HCT116 (cell line): Measurements from ENCODE around the gene CATSPERD. TPM values are rescaled to one million over a fixed set of nuclear protein-coding genes. Genes with fewer than 3 reads are reported as not detected.
A peak's percentile ranks its signal among the peaks of the same experiment; 100 is the strongest.

Source experiments
- ATAC-seq: fragments of 200-7000 bp; cut with Tn5 transposase; 2 replicates; pipeline ENCODE4 v1.9.1; 2020; ENCODE audit warnings: mild to moderate bottlenecking, moderate library complexity
- BruUV-seq: library from RNA; stranded (reverse); fragments of 400-500 nt; replicated peaks from 2 replicates; lab custom pipeline; 2021; lab: Mats Ljungman, UMichigan
- CTCF ChIA-PET: fragments of 300-600 bp; sonication (Branson Sonifier 250); formaldehyde crosslinking; loops from one replicate; lab custom pipeline; 2021; ENCODE audit warnings: antibody characterized with exemption; lab: Charles Lee
- POLR2A ChIA-PET: fragments of 300-600, 350-600 bp; sonication (Branson Sonifier 250); formaldehyde crosslinking; loops from one replicate; lab custom pipeline; 2021; ENCODE audit warnings: antibody characterized with exemption; lab: Charles Lee
- RAD21 ChIA-PET, 2 experiments: fragments of 300-600 bp; sonication (Branson Sonifier 250); formaldehyde crosslinking; loops; one replicate each; lab custom pipeline; 2023; ENCODE audit warnings: low total read pairs in 2 of 2; ENCODE audit not compliant: uncharacterized antibody in 2 of 2, unreplicated experiment in 2 of 2, low non-redundant PET in 1 of 2; lab: Charles Lee
- DNase-seq: peaks from one replicate; pipeline ENCODE4 v3.0.0-alpha.2; 2010; ENCODE audit warnings: low read depth, low spot score
- H2AFZ ChIP-seq: fragments of 200-600 bp; shearing (Covaris generic), sonication (generic); 2 replicates; pipeline ENCODE4 v1.6.1; 2017; ENCODE audit warnings: low read depth, mixed run types, mixed read lengths, antibody characterized with exemption, low read length; ENCODE audit not compliant: poor library complexity, severe bottlenecking
- H3K27ac ChIP-seq: 2 replicates; pipeline ENCODE4 v1.5.1; 2012; ENCODE audit warnings: low read depth, low read length
- H3K27me3 ChIP-seq: fragments of 200-600 bp; sonication (generic); 2 replicates; pipeline ENCODE4 v1.6.1; 2016; ENCODE audit warnings: mixed run types, low read length, mixed read lengths; ENCODE audit not compliant: insufficient read depth
- H3K36me3 ChIP-seq, 2 experiments: fragments of 200-500 bp in 1 of 2; fragments of 200-600 bp in 1 of 2; sonication (Bioruptor generic) in 1 of 2; sonication (generic) in 1 of 2; 2 replicates each; pipeline versions ENCODE4 v1.5.1 to v1.6.1; 2014 to 2016; ENCODE audit warnings: low read length in 2 of 2, inconsistent platforms in 1 of 2, mixed read lengths in 1 of 2, mixed run types in 1 of 2; ENCODE audit not compliant: insufficient read depth in 2 of 2, control insufficient read depth in 1 of 2
- H3K4me1 ChIP-seq, 2 experiments: fragments of 200-600 bp in 1 of 2; sonication (generic) in 1 of 2; 2 replicates each; pipeline versions ENCODE4 v1.5.1 to v1.6.1; 2012 to 2017; ENCODE audit warnings: low read length in 2 of 2, inconsistent platforms in 1 of 2, mild to moderate bottlenecking in 1 of 2, mixed read lengths in 1 of 2, mixed run types in 1 of 2, moderate library complexity in 1 of 2; ENCODE audit not compliant: insufficient read depth in 2 of 2, control insufficient read depth in 1 of 2
- H3K4me2 ChIP-seq: fragments of 200-600 bp; sonication (generic); 2 replicates; pipeline ENCODE4 v1.6.1; 2017; ENCODE audit warnings: mixed run types, low read length, mixed read lengths
- H3K4me3 ChIP-seq, 2 experiments: fragments of 200-600 bp in 1 of 2; sonication (generic) in 1 of 2; replicated peaks in 1 of 2; 2 replicates each; pipeline ENCODE4 v1.5.1; 2011 to 2016; ENCODE audit warnings: low read length in 2 of 2, control low read depth in 1 of 2, low read depth in 1 of 2, mild to moderate bottlenecking in 1 of 2, mixed read lengths in 1 of 2, mixed run types in 1 of 2
- H3K79me2 ChIP-seq: fragments of 200-600 bp; sonication (generic); 2 replicates; pipeline ENCODE4 v1.6.1; 2017; ENCODE audit warnings: mild to moderate bottlenecking, mixed run types, low read length, moderate library complexity, mixed read lengths; ENCODE audit not compliant: insufficient read depth
- H3K9ac ChIP-seq: fragments of 200-600 bp; sonication (generic); 2 replicates; pipeline ENCODE4 v1.6.1; 2016; ENCODE audit warnings: low read length, mixed read lengths
- H3K9me2 ChIP-seq: fragments of 200-600 bp; sonication (generic), shearing (Covaris generic); 2 replicates; pipeline ENCODE4 v1.6.1; 2017; ENCODE audit warnings: mixed run types, mild to moderate bottlenecking, moderate library complexity; ENCODE audit not compliant: insufficient read depth
- H3K9me3 ChIP-seq, 2 experiments: fragments of 200-500 bp in 1 of 2; fragments of 200-600 bp in 1 of 2; sonication (Bioruptor generic) in 1 of 2; sonication (generic) in 1 of 2; 2 replicates each; pipeline ENCODE4 v1.6.1; 2014 to 2017; ENCODE audit warnings: low read length in 2 of 2, mixed read lengths in 2 of 2, inconsistent platforms in 1 of 2, low read depth in 1 of 2, mild to moderate bottlenecking in 1 of 2, mixed run types in 1 of 2, moderate library complexity in 1 of 2; ENCODE audit not compliant: control insufficient read depth in 1 of 2, insufficient read depth in 1 of 2
- H4K20me1 ChIP-seq: fragments of 200-600 bp; sonication (generic), shearing (Covaris generic); 2 replicates; pipeline ENCODE4 v1.6.1; 2017; ENCODE audit warnings: mixed run types, mild to moderate bottlenecking, moderate library complexity; ENCODE audit not compliant: insufficient read depth
- CBX3 ChIP-seq: IDR thresholded peaks from 2 replicates; pipeline ENCODE4 v1.6.1; 2012; ENCODE audit warnings: low read depth
- CEBPB ChIP-seq: IDR thresholded peaks from 2 replicates; pipeline ENCODE4 v1.6.1; 2012; ENCODE audit warnings: low read depth
- EGR1 ChIP-seq: IDR thresholded peaks from 2 replicates; pipeline ENCODE4 v1.6.1; 2012; ENCODE audit warnings: low read depth
- ELF1 ChIP-seq: IDR thresholded peaks from 2 replicates; pipeline ENCODE4 v1.6.1; 2012; ENCODE audit warnings: low read depth, borderline replicate concordance
- EZH2 ChIP-seq: fragments of 200-600 bp; sonication (generic); IDR thresholded peaks from 2 replicates; pipeline ENCODE4 v1.6.1; 2017; ENCODE audit warnings: antibody characterized with exemption, mixed run types
- EZH2phosphoT487 ChIP-seq: fragments of 200-600 bp; IDR thresholded peaks from 2 replicates; pipeline ENCODE4 v1.6.1; 2018; ENCODE audit warnings: antibody characterized with exemption, borderline replicate concordance
- FOSL1 ChIP-seq: IDR thresholded peaks from 2 replicates; pipeline ENCODE4 v1.6.1; 2012; ENCODE audit warnings: low read depth
- JUND ChIP-seq: IDR thresholded peaks from 2 replicates; pipeline ENCODE4 v1.6.1; 2012
- POLR2A ChIP-seq: IDR thresholded peaks from 2 replicates; pipeline ENCODE4 v1.7.0; 2011; ENCODE audit warnings: borderline replicate concordance; ENCODE audit not compliant: insufficient read depth, insufficient read length; ENCODE audit errors: extremely low read depth
- POLR2AphosphoS5 ChIP-seq: IDR thresholded peaks from 2 replicates; pipeline ENCODE4 v1.6.1; 2011; ENCODE audit warnings: mild to moderate bottlenecking, low read depth, low read length, moderate library complexity
- RAD21 ChIP-seq: IDR thresholded peaks from 2 replicates; pipeline ENCODE4 v1.6.1; 2012; ENCODE audit warnings: low read depth, mild to moderate bottlenecking
- SIN3A ChIP-seq: IDR thresholded peaks from 2 replicates; pipeline ENCODE4 v1.6.1; 2012; ENCODE audit warnings: low read depth
- SP1 ChIP-seq: IDR thresholded peaks from 2 replicates; pipeline ENCODE4 v1.6.1; 2012; ENCODE audit warnings: low read depth
- TCF7L2 ChIP-seq: IDR thresholded peaks from 2 replicates; pipeline ENCODE4 v1.7.0; 2011; ENCODE audit warnings: borderline replicate concordance, inconsistent platforms; ENCODE audit not compliant: insufficient read depth, insufficient read length; ENCODE audit errors: extremely low read depth
- YY1 ChIP-seq: IDR thresholded peaks from 2 replicates; pipeline ENCODE4 v1.6.1; 2011; ENCODE audit warnings: low read length, low read depth, moderate library complexity, mild to moderate bottlenecking; ENCODE audit not compliant: insufficient replicate concordance; ENCODE audit errors: extremely low read depth
- ZFX ChIP-seq: fragments of 450-650 bp; IDR thresholded peaks from 2 replicates; pipeline ENCODE4 v1.6.1; 2017
- intact Hi-C: fragments of 100-400 bp; cut with micrococcal nuclease; formaldehyde crosslinking; loops from 2 replicates; pipeline ENCODE4 v1.10.0; 2022
- total RNA-seq: library from RNA; stranded (reverse); gene quantifications from one replicate; pipeline ENCODE4 v1.2.1, GENCODE V29; 2021; ENCODE audit not compliant: unreplicated experiment
- TF ChIP-seq, protein P1 (sequence below): IDR thresholded peaks from 2 replicates; pipeline ENCODE4 v1.6.1; 2011; ENCODE audit warnings: mild to moderate bottlenecking, low read length, moderate library complexity; ENCODE audit not compliant: insufficient replicate concordance; ENCODE audit errors: extremely low read depth
- TF ChIP-seq, protein P2 (sequence below): IDR thresholded peaks from 2 replicates; pipeline ENCODE4 v1.6.1; 2012
- TF ChIP-seq, protein P3 (sequence below), 3 experiments: fragments of 200-600 bp in 1 of 3; sonication (generic) in 1 of 3; IDR thresholded peaks in 2 of 3; conservative IDR thresholded peaks in 1 of 3; 2 replicates each; pipeline ENCODE4 v1.5.1; 2012 to 2017; ENCODE audit warnings: low read depth in 2 of 3, low read length in 2 of 3, antibody characterized with exemption in 1 of 3, borderline replicate concordance in 1 of 3, control low read depth in 1 of 3, mild to moderate bottlenecking in 1 of 3, mixed read lengths in 1 of 3, mixed run types in 1 of 3, moderate library complexity in 1 of 3; ENCODE audit not compliant: insufficient read depth in 1 of 3
- TF ChIP-seq, protein P4 (sequence below): IDR thresholded peaks from 2 replicates; pipeline ENCODE4 v1.6.1; 2012

Gene CATSPERD
- total RNA-seq, 1 experiment from 2014 or later = not detected

DNA sequence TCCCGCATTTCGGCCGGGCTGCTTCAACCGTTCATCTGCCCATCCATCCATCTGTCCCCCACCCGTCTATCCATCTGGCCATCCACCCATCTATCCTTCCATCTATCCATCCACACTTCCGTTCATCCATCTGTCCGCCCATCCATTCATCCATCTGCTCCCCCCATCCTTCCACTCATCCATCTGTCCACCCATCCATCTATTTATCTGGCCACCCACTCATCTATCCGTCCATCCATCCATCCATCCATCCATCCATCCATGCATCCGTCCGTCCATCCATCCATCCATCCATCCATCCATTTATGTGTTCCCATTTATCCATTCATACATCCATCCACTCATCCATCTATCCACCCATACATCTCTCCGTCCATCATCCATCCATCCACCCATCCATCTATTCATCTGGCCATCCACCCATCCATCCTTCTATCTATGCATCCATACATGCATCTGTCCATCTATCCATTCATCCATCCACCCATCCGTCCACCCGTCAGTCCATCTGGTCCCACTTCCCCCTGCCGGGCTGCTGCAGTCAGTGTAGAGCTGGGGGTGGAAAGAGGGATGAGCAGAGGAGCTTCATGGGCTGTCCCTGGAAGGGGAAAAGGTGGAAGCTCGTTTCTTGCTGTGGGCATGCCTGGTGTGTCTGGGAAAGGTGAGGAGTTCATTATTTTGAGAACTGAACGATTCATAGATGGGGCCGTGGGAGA, 38.9 kb upstream of the CATSPERD start:
- no TSS peak for BruUV-seq
- Histone ChIP-seq H3K4me1 (peaks cover 9 to 24% of the 10 kb centered on the region in 2 experiments; a peak in 3 of 4 replicates), H3K9me3 (no peaks in the 10 kb centered on the region), H2AFZ (no peak overlapping the region), H3K27ac (peak overlapping the region; percentile 69; the same call in 1 of the 2 replicates), H3K4me3 (peak overlapping the region in 1 of 2 experiments; percentile 99; a peak in 2 of 4 replicates), H3K79me2 (peaks cover 12% of the 10 kb centered on the region), H3K36me3 (no peaks in the 10 kb centered on the region), H3K4me2 (peak overlapping the region; percentile 95), H3K27me3 (no peaks in the 10 kb centered on the region), H4K20me1 (no peaks in the 10 kb centered on the region), H3K9ac (no peak overlapping the region), H3K9me2 (no peaks in the 10 kb centered on the region)
- no peak for DNase-seq
- POLR2A ChIA-PET = interaction anchor here (0.6 kb wide), 1 partner anchor 8 kb away, joined by 3 read pairs; the partner anchor contains the start of gene RPL36
- no peak for ATAC-seq
- CTCF ChIA-PET = no interaction called here
- RAD21 ChIA-PET = no interaction called here
- no peak for TF ChIP-seq EZH2phosphoT487
- TF ChIP-seq EZH2 = no peak
- TF ChIP-seq TCF7L2 = no peak
- TF ChIP-seq ZFX = no peak
- no peak for TF ChIP-seq POLR2A
- TF ChIP-seq RAD21 = no peak
- TF ChIP-seq POLR2AphosphoS5 = no peak
- TF ChIP-seq, protein P1, sequence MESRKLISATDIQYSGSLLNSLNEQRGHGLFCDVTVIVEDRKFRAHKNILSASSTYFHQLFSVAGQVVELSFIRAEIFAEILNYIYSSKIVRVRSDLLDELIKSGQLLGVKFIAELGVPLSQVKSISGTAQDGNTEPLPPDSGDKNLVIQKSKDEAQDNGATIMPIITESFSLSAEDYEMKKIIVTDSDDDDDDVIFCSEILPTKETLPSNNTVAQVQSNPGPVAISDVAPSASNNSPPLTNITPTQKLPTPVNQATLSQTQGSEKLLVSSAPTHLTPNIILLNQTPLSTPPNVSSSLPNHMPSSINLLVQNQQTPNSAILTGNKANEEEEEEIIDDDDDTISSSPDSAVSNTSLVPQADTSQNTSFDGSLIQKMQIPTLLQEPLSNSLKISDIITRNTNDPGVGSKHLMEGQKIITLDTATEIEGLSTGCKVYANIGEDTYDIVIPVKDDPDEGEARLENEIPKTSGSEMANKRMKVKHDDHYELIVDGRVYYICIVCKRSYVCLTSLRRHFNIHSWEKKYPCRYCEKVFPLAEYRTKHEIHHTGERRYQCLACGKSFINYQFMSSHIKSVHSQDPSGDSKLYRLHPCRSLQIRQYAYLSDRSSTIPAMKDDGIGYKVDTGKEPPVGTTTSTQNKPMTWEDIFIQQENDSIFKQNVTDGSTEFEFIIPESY = no peak
- TF ChIP-seq, protein P2, sequence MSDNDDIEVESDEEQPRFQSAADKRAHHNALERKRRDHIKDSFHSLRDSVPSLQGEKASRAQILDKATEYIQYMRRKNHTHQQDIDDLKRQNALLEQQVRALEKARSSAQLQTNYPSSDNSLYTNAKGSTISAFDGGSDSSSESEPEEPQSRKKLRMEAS = no peak
- no peak for TF ChIP-seq FOSL1
- no peak for TF ChIP-seq CBX3
- TF ChIP-seq, protein P3, sequence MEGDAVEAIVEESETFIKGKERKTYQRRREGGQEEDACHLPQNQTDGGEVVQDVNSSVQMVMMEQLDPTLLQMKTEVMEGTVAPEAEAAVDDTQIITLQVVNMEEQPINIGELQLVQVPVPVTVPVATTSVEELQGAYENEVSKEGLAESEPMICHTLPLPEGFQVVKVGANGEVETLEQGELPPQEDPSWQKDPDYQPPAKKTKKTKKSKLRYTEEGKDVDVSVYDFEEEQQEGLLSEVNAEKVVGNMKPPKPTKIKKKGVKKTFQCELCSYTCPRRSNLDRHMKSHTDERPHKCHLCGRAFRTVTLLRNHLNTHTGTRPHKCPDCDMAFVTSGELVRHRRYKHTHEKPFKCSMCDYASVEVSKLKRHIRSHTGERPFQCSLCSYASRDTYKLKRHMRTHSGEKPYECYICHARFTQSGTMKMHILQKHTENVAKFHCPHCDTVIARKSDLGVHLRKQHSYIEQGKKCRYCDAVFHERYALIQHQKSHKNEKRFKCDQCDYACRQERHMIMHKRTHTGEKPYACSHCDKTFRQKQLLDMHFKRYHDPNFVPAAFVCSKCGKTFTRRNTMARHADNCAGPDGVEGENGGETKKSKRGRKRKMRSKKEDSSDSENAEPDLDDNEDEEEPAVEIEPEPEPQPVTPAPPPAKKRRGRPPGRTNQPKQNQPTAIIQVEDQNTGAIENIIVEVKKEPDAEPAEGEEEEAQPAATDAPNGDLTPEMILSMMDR (IDR thresholded peaks at IDR 0.05 in 2 of 3, conservative IDR thresholded peaks at IDR 0.05 in 1 of 3; ENCODE audit: borderline replicate concordance in 1 of 3, insufficient read depth in 1 of 3, low read depth in 2 of 3, low read length in 2 of 3) = no peak
- no peak for TF ChIP-seq YY1
- no peak for TF ChIP-seq CEBPB
- no peak for TF ChIP-seq JUND
- TF ChIP-seq ELF1 = no peak
- TF ChIP-seq SIN3A = no peak
- TF ChIP-seq, protein P4, sequence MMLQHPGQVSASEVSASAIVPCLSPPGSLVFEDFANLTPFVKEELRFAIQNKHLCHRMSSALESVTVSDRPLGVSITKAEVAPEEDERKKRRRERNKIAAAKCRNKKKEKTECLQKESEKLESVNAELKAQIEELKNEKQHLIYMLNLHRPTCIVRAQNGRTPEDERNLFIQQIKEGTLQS = no peak
- TF ChIP-seq EGR1 = no peak
- TF ChIP-seq SP1 = no peak
- intact Hi-C loops = loop anchor here (2.0 kb wide), 1 partner anchor 109 kb away; the partner anchor contains the start of gene DUS3L
